HCT116 (cell line): Measurements from ENCODE around the gene TENM3. TPM values are rescaled to one million over a fixed set of nuclear protein-coding genes. Genes with fewer than 3 reads are reported as not detected.

Experiments
- ATAC-seq: fragments of 200-7000 bp; cut with Tn5 transposase; 2 replicates; pipeline ENCODE4 v1.9.1; 2020; ENCODE audit warnings: mild to moderate bottlenecking, moderate library complexity
- BruUV-seq: library from RNA; stranded (reverse); fragments of 400-500 nt; replicated peaks from 2 replicates; lab custom pipeline; 2021; lab: Mats Ljungman, UMichigan
- CTCF ChIA-PET: fragments of 300-600 bp; sonication (Branson Sonifier 250); formaldehyde crosslinking; loops from one replicate; lab custom pipeline; 2021; ENCODE audit warnings: antibody characterized with exemption; lab: Charles Lee
- POLR2A ChIA-PET: fragments of 300-600, 350-600 bp; sonication (Branson Sonifier 250); formaldehyde crosslinking; loops from one replicate; lab custom pipeline; 2021; ENCODE audit warnings: antibody characterized with exemption; lab: Charles Lee
- RAD21 ChIA-PET, 2 experiments: fragments of 300-600 bp; sonication (Branson Sonifier 250); formaldehyde crosslinking; loops; one replicate each; lab custom pipeline; 2023; ENCODE audit warnings: low total read pairs in 2 of 2; ENCODE audit not compliant: uncharacterized antibody in 2 of 2, unreplicated experiment in 2 of 2, low non-redundant PET in 1 of 2; lab: Charles Lee
- DNase-seq: peaks from one replicate; pipeline ENCODE4 v3.0.0-alpha.2; 2010; ENCODE audit warnings: low read depth, low spot score
- H2AFZ ChIP-seq: fragments of 200-600 bp; shearing (Covaris generic), sonication (generic); 2 replicates; pipeline ENCODE4 v1.6.1; 2017; ENCODE audit warnings: low read depth, mixed run types, mixed read lengths, antibody characterized with exemption, low read length; ENCODE audit not compliant: poor library complexity, severe bottlenecking
- H3K27ac ChIP-seq: 2 replicates; pipeline ENCODE4 v1.5.1; 2012; ENCODE audit warnings: low read depth, low read length
- H3K27me3 ChIP-seq: fragments of 200-600 bp; sonication (generic); 2 replicates; pipeline ENCODE4 v1.6.1; 2016; ENCODE audit warnings: mixed run types, low read length, mixed read lengths; ENCODE audit not compliant: insufficient read depth
- H3K36me3 ChIP-seq, 2 experiments: fragments of 200-500 bp in 1 of 2; fragments of 200-600 bp in 1 of 2; sonication (Bioruptor generic) in 1 of 2; sonication (generic) in 1 of 2; 2 replicates each; pipeline versions ENCODE4 v1.5.1 to v1.6.1; 2014 to 2016; ENCODE audit warnings: low read length in 2 of 2, inconsistent platforms in 1 of 2, mixed read lengths in 1 of 2, mixed run types in 1 of 2; ENCODE audit not compliant: insufficient read depth in 2 of 2, control insufficient read depth in 1 of 2
- H3K4me1 ChIP-seq, 2 experiments: fragments of 200-600 bp in 1 of 2; sonication (generic) in 1 of 2; 2 replicates each; pipeline versions ENCODE4 v1.5.1 to v1.6.1; 2012 to 2017; ENCODE audit warnings: low read length in 2 of 2, inconsistent platforms in 1 of 2, mild to moderate bottlenecking in 1 of 2, mixed read lengths in 1 of 2, mixed run types in 1 of 2, moderate library complexity in 1 of 2; ENCODE audit not compliant: insufficient read depth in 2 of 2, control insufficient read depth in 1 of 2
- H3K4me2 ChIP-seq: fragments of 200-600 bp; sonication (generic); 2 replicates; pipeline ENCODE4 v1.6.1; 2017; ENCODE audit warnings: mixed run types, low read length, mixed read lengths
- H3K4me3 ChIP-seq, 2 experiments: fragments of 200-600 bp in 1 of 2; sonication (generic) in 1 of 2; replicated peaks in 1 of 2; 2 replicates each; pipeline ENCODE4 v1.5.1; 2011 to 2016; ENCODE audit warnings: low read length in 2 of 2, control low read depth in 1 of 2, low read depth in 1 of 2, mild to moderate bottlenecking in 1 of 2, mixed read lengths in 1 of 2, mixed run types in 1 of 2
- H3K79me2 ChIP-seq: fragments of 200-600 bp; sonication (generic); 2 replicates; pipeline ENCODE4 v1.6.1; 2017; ENCODE audit warnings: mild to moderate bottlenecking, mixed run types, low read length, moderate library complexity, mixed read lengths; ENCODE audit not compliant: insufficient read depth
- H3K9ac ChIP-seq: fragments of 200-600 bp; sonication (generic); 2 replicates; pipeline ENCODE4 v1.6.1; 2016; ENCODE audit warnings: low read length, mixed read lengths
- H3K9me2 ChIP-seq: fragments of 200-600 bp; sonication (generic), shearing (Covaris generic); 2 replicates; pipeline ENCODE4 v1.6.1; 2017; ENCODE audit warnings: mixed run types, mild to moderate bottlenecking, moderate library complexity; ENCODE audit not compliant: insufficient read depth
- H3K9me3 ChIP-seq, 2 experiments: fragments of 200-500 bp in 1 of 2; fragments of 200-600 bp in 1 of 2; sonication (Bioruptor generic) in 1 of 2; sonication (generic) in 1 of 2; 2 replicates each; pipeline ENCODE4 v1.6.1; 2014 to 2017; ENCODE audit warnings: low read length in 2 of 2, mixed read lengths in 2 of 2, inconsistent platforms in 1 of 2, low read depth in 1 of 2, mild to moderate bottlenecking in 1 of 2, mixed run types in 1 of 2, moderate library complexity in 1 of 2; ENCODE audit not compliant: control insufficient read depth in 1 of 2, insufficient read depth in 1 of 2
- H4K20me1 ChIP-seq: fragments of 200-600 bp; sonication (generic), shearing (Covaris generic); 2 replicates; pipeline ENCODE4 v1.6.1; 2017; ENCODE audit warnings: mixed run types, mild to moderate bottlenecking, moderate library complexity; ENCODE audit not compliant: insufficient read depth
- CBX3 ChIP-seq: IDR thresholded peaks from 2 replicates; pipeline ENCODE4 v1.6.1; 2012; ENCODE audit warnings: low read depth
- EGR1 ChIP-seq: IDR thresholded peaks from 2 replicates; pipeline ENCODE4 v1.6.1; 2012; ENCODE audit warnings: low read depth
- EZH2phosphoT487 ChIP-seq: fragments of 200-600 bp; IDR thresholded peaks from 2 replicates; pipeline ENCODE4 v1.6.1; 2018; ENCODE audit warnings: antibody characterized with exemption, borderline replicate concordance
- FOSL1 ChIP-seq: IDR thresholded peaks from 2 replicates; pipeline ENCODE4 v1.6.1; 2012; ENCODE audit warnings: low read depth
- JUND ChIP-seq: IDR thresholded peaks from 2 replicates; pipeline ENCODE4 v1.6.1; 2012
- POLR2A ChIP-seq: IDR thresholded peaks from 2 replicates; pipeline ENCODE4 v1.7.0; 2011; ENCODE audit warnings: borderline replicate concordance; ENCODE audit not compliant: insufficient read depth, insufficient read length; ENCODE audit errors: extremely low read depth
- RAD21 ChIP-seq: IDR thresholded peaks from 2 replicates; pipeline ENCODE4 v1.6.1; 2012; ENCODE audit warnings: low read depth, mild to moderate bottlenecking
- SIN3A ChIP-seq: IDR thresholded peaks from 2 replicates; pipeline ENCODE4 v1.6.1; 2012; ENCODE audit warnings: low read depth
- TCF7L2 ChIP-seq: IDR thresholded peaks from 2 replicates; pipeline ENCODE4 v1.7.0; 2011; ENCODE audit warnings: borderline replicate concordance, inconsistent platforms; ENCODE audit not compliant: insufficient read depth, insufficient read length; ENCODE audit errors: extremely low read depth
- YY1 ChIP-seq: IDR thresholded peaks from 2 replicates; pipeline ENCODE4 v1.6.1; 2011; ENCODE audit warnings: low read length, low read depth, moderate library complexity, mild to moderate bottlenecking; ENCODE audit not compliant: insufficient replicate concordance; ENCODE audit errors: extremely low read depth
- ZFX ChIP-seq: fragments of 450-650 bp; IDR thresholded peaks from 2 replicates; pipeline ENCODE4 v1.6.1; 2017
- intact Hi-C: fragments of 100-400 bp; cut with micrococcal nuclease; formaldehyde crosslinking; loops from 2 replicates; pipeline ENCODE4 v1.10.0; 2022
- total RNA-seq: library from RNA; stranded (reverse); gene quantifications from one replicate; pipeline ENCODE4 v1.2.1, GENCODE V29; 2021; ENCODE audit not compliant: unreplicated experiment
- TF ChIP-seq, protein P1 (sequence below), 3 experiments: fragments of 200-600 bp in 1 of 3; sonication (generic) in 1 of 3; IDR thresholded peaks in 2 of 3; conservative IDR thresholded peaks in 1 of 3; 2 replicates each; pipeline ENCODE4 v1.5.1; 2012 to 2017; ENCODE audit warnings: low read depth in 2 of 3, low read length in 2 of 3, antibody characterized with exemption in 1 of 3, borderline replicate concordance in 1 of 3, control low read depth in 1 of 3, mild to moderate bottlenecking in 1 of 3, mixed read lengths in 1 of 3, mixed run types in 1 of 3, moderate library complexity in 1 of 3; ENCODE audit not compliant: insufficient read depth in 1 of 3
- TF ChIP-seq, protein P2 (sequence below): IDR thresholded peaks from 2 replicates; pipeline ENCODE4 v1.6.1; 2012

Gene TENM3
- total RNA-seq, 1 experiment from 2014 or later: 0.54 TPM

DNA sequence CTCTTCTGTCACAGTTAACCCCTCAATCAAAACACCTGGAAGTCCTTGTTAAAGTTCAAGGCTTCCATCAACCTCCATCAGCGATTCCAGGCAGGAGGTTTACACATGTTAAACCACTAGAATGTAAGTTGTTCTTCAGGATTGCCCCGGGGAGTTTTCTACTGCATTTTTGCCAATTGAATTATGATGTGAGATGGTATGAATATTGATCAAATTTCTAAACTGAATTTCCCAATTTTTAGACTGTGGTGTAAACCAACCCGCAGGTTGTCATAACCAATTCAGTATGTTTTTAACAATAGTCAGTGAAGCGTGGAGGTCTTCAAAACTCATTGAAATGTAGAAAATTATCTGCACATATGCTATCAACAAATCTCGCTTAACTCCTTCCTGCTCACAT lies 21.2 kb upstream of the TENM3 start:
- CTCF ChIA-PET: no interaction called here
- no TSS peak for BruUV-seq

More for the DNA sequence above, 21.2 kb upstream of the TENM3 start:
- no peaks in the 10 kb centered on the region for H3K9me3 ChIP-seq
- no peaks in the 10 kb centered on the region for H3K4me1 ChIP-seq
- H3K36me3 ChIP-seq: no peaks in the 10 kb centered on the region
- POLR2A ChIA-PET: no interaction called here
- no peaks in the 10 kb centered on the region for H3K9me2 ChIP-seq
- no peak overlapping the region for H3K9ac ChIP-seq
- H4K20me1 ChIP-seq: no peaks in the 10 kb centered on the region
- intact Hi-C loops: no loop called here
- H3K27ac ChIP-seq: no peak overlapping the region
- H3K4me2 ChIP-seq: no peak overlapping the region
- ATAC-seq: no peak
- TF ChIP-seq POLR2A (no peak), JUND (no peak), ZFX (no peak), CBX3 (no peak), EGR1 (no peak), SIN3A (no peak), FOSL1 (no peak), YY1 (no peak), EZH2phosphoT487 (no peak), TCF7L2 (no peak), RAD21 (no peak)
- TF ChIP-seq, protein P1, sequence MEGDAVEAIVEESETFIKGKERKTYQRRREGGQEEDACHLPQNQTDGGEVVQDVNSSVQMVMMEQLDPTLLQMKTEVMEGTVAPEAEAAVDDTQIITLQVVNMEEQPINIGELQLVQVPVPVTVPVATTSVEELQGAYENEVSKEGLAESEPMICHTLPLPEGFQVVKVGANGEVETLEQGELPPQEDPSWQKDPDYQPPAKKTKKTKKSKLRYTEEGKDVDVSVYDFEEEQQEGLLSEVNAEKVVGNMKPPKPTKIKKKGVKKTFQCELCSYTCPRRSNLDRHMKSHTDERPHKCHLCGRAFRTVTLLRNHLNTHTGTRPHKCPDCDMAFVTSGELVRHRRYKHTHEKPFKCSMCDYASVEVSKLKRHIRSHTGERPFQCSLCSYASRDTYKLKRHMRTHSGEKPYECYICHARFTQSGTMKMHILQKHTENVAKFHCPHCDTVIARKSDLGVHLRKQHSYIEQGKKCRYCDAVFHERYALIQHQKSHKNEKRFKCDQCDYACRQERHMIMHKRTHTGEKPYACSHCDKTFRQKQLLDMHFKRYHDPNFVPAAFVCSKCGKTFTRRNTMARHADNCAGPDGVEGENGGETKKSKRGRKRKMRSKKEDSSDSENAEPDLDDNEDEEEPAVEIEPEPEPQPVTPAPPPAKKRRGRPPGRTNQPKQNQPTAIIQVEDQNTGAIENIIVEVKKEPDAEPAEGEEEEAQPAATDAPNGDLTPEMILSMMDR (IDR thresholded peaks at IDR 0.05 in 2 of 3, conservative IDR thresholded peaks at IDR 0.05 in 1 of 3; ENCODE audit: borderline replicate concordance in 1 of 3, insufficient read depth in 1 of 3, low read depth in 2 of 3, low read length in 2 of 3): no peak
- TF ChIP-seq, protein P2, sequence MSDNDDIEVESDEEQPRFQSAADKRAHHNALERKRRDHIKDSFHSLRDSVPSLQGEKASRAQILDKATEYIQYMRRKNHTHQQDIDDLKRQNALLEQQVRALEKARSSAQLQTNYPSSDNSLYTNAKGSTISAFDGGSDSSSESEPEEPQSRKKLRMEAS: no peak
- H2AFZ ChIP-seq: no peak overlapping the region
- H3K79me2 ChIP-seq: no peaks in the 10 kb centered on the region
- RAD21 ChIA-PET: no interaction called here
- H3K4me3 ChIP-seq: no peak overlapping the region
- no peak for DNase-seq
- no peaks in the 10 kb centered on the region for H3K27me3 ChIP-seq
